Measurements from ENCODE around the gene AGPAT4. TPM values are rescaled to one million over a fixed set of nuclear protein-coding genes. Genes with fewer than 3 reads are reported as not detected.

AGPAT4 gene
- total and polyA plus RNA-seq, 2 donors (not counting 3 experiments of a cell fraction or from before 2014, with no cell fraction given), result 10.2 to 15.2 TPM

GRCh38 chr6:161217628-161218027 lies 56.2 kb downstream of the AGPAT4 start:
- dilution Hi-C loops (cut with MboI; ENCODE audit: extremely low pct_ligation_motif_present, low sequenced_read_pairs), result no loop called here
- H3K27me3 ChIP-seq (ENCODE audit: control insufficient read depth in 2 of 2, insufficient read depth in 2 of 2, low read length in 2 of 2), result no peaks in the 10 kb centered on the region
- H3K4me2 ChIP-seq (ENCODE audit: insufficient read depth, low read length), result no peak overlapping the region
- no TSS peak for BruUV-seq (replicated peaks)
- no peak overlapping the region for H3K4me3 ChIP-seq (replicated peaks in 1 of 3; ENCODE audit: insufficient read depth in 1 of 3, low read depth in 1 of 3, low read length in 3 of 3)
- no peak overlapping the region for H2AFZ ChIP-seq (ENCODE audit: low read depth, low read length)
- TF ChIP-seq GATA2 (IDR thresholded peaks at IDR 0.05; ENCODE audit: insufficient read depth, insufficient read length, low read depth, low read length) (no peak), FOS (IDR thresholded peaks at IDR 0.05; ENCODE audit: borderline replicate concordance, insufficient read depth, low read length) (no peak), MYC (IDR thresholded peaks at IDR 0.05; ENCODE audit: low read depth, low read length) (no peak), JUN (IDR thresholded peaks at IDR 0.05; ENCODE audit: borderline replicate concordance, insufficient read depth, insufficient read length, low read depth) (no peak), POLR2AphosphoS5 (IDR thresholded peaks at IDR 0.05; ENCODE audit: insufficient read depth, low read depth, low read length) (no peak), EZH2 (IDR thresholded peaks at IDR 0.05; ENCODE audit: borderline replicate concordance, low read depth, low read length, severe bottlenecking) (no peak), POLR2A (IDR thresholded peaks at IDR 0.05; ENCODE audit: low read depth, low read length) (no peak), MAX (IDR thresholded peaks at IDR 0.05; ENCODE audit: insufficient read depth, insufficient read length) (no peak)
- TF ChIP-seq, protein P1, sequence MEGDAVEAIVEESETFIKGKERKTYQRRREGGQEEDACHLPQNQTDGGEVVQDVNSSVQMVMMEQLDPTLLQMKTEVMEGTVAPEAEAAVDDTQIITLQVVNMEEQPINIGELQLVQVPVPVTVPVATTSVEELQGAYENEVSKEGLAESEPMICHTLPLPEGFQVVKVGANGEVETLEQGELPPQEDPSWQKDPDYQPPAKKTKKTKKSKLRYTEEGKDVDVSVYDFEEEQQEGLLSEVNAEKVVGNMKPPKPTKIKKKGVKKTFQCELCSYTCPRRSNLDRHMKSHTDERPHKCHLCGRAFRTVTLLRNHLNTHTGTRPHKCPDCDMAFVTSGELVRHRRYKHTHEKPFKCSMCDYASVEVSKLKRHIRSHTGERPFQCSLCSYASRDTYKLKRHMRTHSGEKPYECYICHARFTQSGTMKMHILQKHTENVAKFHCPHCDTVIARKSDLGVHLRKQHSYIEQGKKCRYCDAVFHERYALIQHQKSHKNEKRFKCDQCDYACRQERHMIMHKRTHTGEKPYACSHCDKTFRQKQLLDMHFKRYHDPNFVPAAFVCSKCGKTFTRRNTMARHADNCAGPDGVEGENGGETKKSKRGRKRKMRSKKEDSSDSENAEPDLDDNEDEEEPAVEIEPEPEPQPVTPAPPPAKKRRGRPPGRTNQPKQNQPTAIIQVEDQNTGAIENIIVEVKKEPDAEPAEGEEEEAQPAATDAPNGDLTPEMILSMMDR (IDR thresholded peaks at IDR 0.05; ENCODE audit: extremely low read depth in 1 of 2, insufficient read depth in 1 of 2, low read depth in 1 of 2, low read length in 2 of 2), result no peak
- no peak for DNase-seq (ENCODE audit: low read depth, low spot score)
- H3K79me2 ChIP-seq (ENCODE audit: control insufficient read depth, insufficient read depth, low read length), result no peaks in the 10 kb centered on the region
- H3K4me1 ChIP-seq (ENCODE audit: control insufficient read depth, extremely low read depth, insufficient read depth, low read length), result no peaks in the 10 kb centered on the region
- POLR2A ChIA-PET, result no interaction called here
- intact Hi-C loops (cut with micrococcal nuclease), result no loop called here
- no peaks in the 10 kb centered on the region for H3K9me3 ChIP-seq (replicated peaks; ENCODE audit: control insufficient read depth, insufficient read depth, low read length)
- no peaks in the 10 kb centered on the region for H4K20me1 ChIP-seq (replicated peaks; ENCODE audit: control insufficient read depth, extremely low read depth, insufficient read depth, low read length)
- no peak overlapping the region for H3K9ac ChIP-seq (replicated peaks; ENCODE audit: extremely low read depth, insufficient read depth, low read length)
- no peaks in the 10 kb centered on the region for H3K9me1 ChIP-seq (replicated peaks; ENCODE audit: control insufficient read depth, extremely low read depth, insufficient read depth, low read length)
- CTCF ChIA-PET, result interaction anchor here (0.8 to 0.9 kb wide), 2 partner anchors 9 to 286 kb away, joined by 3 to 4 read pairs; no protein-coding TSS in a partner anchor
- H3K27ac ChIP-seq (ENCODE audit: insufficient read depth, low read depth, low read length), result no peak overlapping the region
- no peak for FAIRE-seq
- no peaks in the 10 kb centered on the region for H3K36me3 ChIP-seq (ENCODE audit: control insufficient read depth in 2 of 2, extremely low read depth in 1 of 2, insufficient read depth in 2 of 2, low read length in 2 of 2)
